Cardiac septum (tissue), 1 donor: ENCODE data around the gene CHST15. TPM values are rescaled to one million over a fixed set of nuclear protein-coding genes. Genes with fewer than 3 reads are reported as not detected.

Source experiments
- DNase-seq: peaks from one replicate; pipeline ENCODE4 v3.0.0-alpha.2; 2020; ENCODE audit warnings: low spot score
- intact Hi-C: fragments of 100-400 bp; cut with DNase I; formaldehyde crosslinking; loops from one replicate; pipeline ENCODE4 v1.14.0; 2022
- total RNA-seq: library from RNA; stranded (reverse); fragmentation: NEBNext Ultra II Directional; extraction: Animal tissue kit (Norgen Biotek cat#: 25700); gene quantifications from one replicate; pipeline ENCODE4 v1.2.1, GENCODE V29; 2021
- donor health status: DM: no; HTN: no; CAD: no.

CHST15 gene
- total RNA-seq, 1 donor from 2014 or later = 5.4 TPM

GRCh38 chr10:124007773-124008145 lies 85.6 kb downstream of the CHST15 start:
- intact Hi-C loops = no loop called here
- peak; percentile 17 for DNase-seq

- peak; percentile 51 for DNase-seq
- intact Hi-C loops = no loop called here
Measured at GRCh38 chr10:124007102-124007772, 86.2 kb downstream of the CHST15 start.

- peak; percentile 44 for DNase-seq
- intact Hi-C loops = no loop called here
Measured at GRCh38 chr10:124006526-124006925, 86.9 kb downstream of the CHST15 start.

- intact Hi-C loops = no loop called here
- peak; percentile 69 for DNase-seq
Measured at GRCh38 chr10:124005991-124006392, 87.4 kb downstream of the CHST15 start.

GRCh38 chr10:124005091-124005490 lies 88.3 kb downstream of the CHST15 start:
- intact Hi-C loops = no loop called here
- no peak for DNase-seq

GRCh38 chr10:124004663-124005004 lies 88.8 kb downstream of the CHST15 start:
- intact Hi-C loops = no loop called here
- DNase-seq = no peak

GRCh38 chr10:124003871-124004662 lies 89.3 kb downstream of the CHST15 start:
- intact Hi-C loops = no loop called here
- peak; percentile 60 for DNase-seq

- DNase-seq = peak; percentile 61
- intact Hi-C loops = no loop called here
Measured at GRCh38 chr10:124003481-124003870, 89.9 kb downstream of the CHST15 start.

GRCh38 chr10:124003070-124003419 lies 90.4 kb downstream of the CHST15 start:
- DNase-seq = no peak
- intact Hi-C loops = no loop called here

- peak; percentile 59 for DNase-seq
- intact Hi-C loops = no loop called here
Measured at GRCh38 chr10:124002391-124003069, 90.9 kb downstream of the CHST15 start.

- intact Hi-C loops = no loop called here
- peak; percentile 74 for DNase-seq
Measured at GRCh38 chr10:124001391-124002148, 91.8 kb downstream of the CHST15 start.

- DNase-seq = peak; percentile 60
- intact Hi-C loops = no loop called here
Measured at GRCh38 chr10:124000792-124001201, 92.6 kb downstream of the CHST15 start.

GRCh38 chr10:123999956-124000615 lies 93.3 kb downstream of the CHST15 start:
- DNase-seq = peak; percentile 63
- intact Hi-C loops = loop anchor here (5.0 kb wide), 1 partner anchor 262 kb away; no protein-coding TSS in a partner anchor

- intact Hi-C loops = loop anchor here (5.0 kb wide), 1 partner anchor 263 kb away; no protein-coding TSS in a partner anchor
- DNase-seq = peak; percentile 57
Measured at GRCh38 chr10:123999261-123999660, 94.1 kb downstream of the CHST15 start.

- intact Hi-C loops = loop anchor here (5.0 kb wide), 1 partner anchor 264 kb away; no protein-coding TSS in a partner anchor
- no peak for DNase-seq
Measured at GRCh38 chr10:123998197-123999141, 94.9 kb downstream of the CHST15 start.

- intact Hi-C loops = loop anchor here (5.0 kb wide), 1 partner anchor 265 kb away; no protein-coding TSS in a partner anchor
- DNase-seq = peak; percentile 87
Measured at GRCh38 chr10:123997486-123998196, 95.8 kb downstream of the CHST15 start.

GRCh38 chr10:123997013-123997412 lies 96.4 kb downstream of the CHST15 start:
- no peak for DNase-seq
- intact Hi-C loops = loop anchor here (5.0 kb wide), 1 partner anchor 265 kb away; no protein-coding TSS in a partner anchor
